Choroid plexus epithelial cell (primary cell): ENCODE results near the gene KLHL20.
"Not testable (repeated sequence)": the region's sequence is repeated elsewhere in the genome, so short reads cannot be mapped to it uniquely, and the experiment has no call there.

Experiments used
- DNase-seq: peaks from one replicate; pipeline ENCODE4 v3.0.0-alpha.2; 2010; ENCODE audit warnings: low read depth
- H3K4me3 ChIP-seq: 2 replicates; pipeline ENCODE4 v1.5.1; 2011; ENCODE audit warnings: low read depth, mild to moderate bottlenecking, control low read depth, low read length, moderate library complexity
- TF ChIP-seq, protein P1 (sequence below): conservative IDR thresholded peaks from 2 replicates; pipeline ENCODE4 v1.5.1; 2011; ENCODE audit warnings: low read depth, mild to moderate bottlenecking, control low read depth, inconsistent platforms, low read length, moderate library complexity

Gene KLHL20

DNA sequence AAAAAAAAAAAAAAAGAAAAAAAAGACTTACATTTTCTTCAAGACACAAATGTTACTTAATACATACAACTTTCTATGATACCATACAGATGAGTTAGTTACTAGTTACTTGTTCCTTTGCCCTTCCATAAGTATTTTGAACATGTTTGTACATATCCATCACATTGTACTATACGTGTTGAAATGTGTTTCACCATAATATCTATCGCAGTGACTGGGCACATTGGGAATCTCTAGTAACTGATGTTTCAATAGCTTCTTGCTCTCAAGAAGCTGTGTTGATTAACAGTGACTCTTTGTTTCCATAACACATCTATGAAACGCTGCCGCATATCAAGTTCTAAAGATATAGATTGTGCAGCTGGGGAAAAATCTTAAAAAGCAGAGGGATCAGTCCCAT is 42.9 kb downstream of the KLHL20 start:
- no peak for DNase-seq

DNA sequence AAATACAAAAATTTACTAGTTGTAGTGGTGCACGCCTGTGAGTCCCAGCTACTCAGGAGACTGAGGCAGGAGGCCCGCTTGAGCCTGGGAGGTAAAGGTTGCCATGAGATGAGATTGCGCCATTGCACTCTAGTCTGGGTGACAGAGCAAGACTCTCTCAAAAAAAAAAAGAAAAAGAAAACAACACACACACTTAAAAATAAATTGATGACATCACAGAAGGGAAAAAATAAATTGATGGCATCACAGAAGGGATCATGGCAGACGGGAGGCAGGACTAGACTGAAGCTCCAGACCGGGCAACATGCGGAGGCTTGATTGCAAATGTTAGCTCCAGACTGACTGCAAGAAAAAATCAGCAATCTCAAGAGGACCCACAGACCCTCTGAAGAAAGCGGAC is 43.3 kb downstream of the KLHL20 start:
- TF ChIP-seq, protein P1, sequence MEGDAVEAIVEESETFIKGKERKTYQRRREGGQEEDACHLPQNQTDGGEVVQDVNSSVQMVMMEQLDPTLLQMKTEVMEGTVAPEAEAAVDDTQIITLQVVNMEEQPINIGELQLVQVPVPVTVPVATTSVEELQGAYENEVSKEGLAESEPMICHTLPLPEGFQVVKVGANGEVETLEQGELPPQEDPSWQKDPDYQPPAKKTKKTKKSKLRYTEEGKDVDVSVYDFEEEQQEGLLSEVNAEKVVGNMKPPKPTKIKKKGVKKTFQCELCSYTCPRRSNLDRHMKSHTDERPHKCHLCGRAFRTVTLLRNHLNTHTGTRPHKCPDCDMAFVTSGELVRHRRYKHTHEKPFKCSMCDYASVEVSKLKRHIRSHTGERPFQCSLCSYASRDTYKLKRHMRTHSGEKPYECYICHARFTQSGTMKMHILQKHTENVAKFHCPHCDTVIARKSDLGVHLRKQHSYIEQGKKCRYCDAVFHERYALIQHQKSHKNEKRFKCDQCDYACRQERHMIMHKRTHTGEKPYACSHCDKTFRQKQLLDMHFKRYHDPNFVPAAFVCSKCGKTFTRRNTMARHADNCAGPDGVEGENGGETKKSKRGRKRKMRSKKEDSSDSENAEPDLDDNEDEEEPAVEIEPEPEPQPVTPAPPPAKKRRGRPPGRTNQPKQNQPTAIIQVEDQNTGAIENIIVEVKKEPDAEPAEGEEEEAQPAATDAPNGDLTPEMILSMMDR: no peak
- no peak for DNase-seq

More for the DNA sequence above, 42.9 kb downstream of the KLHL20 start:
- no peak overlapping the region for H3K4me3 ChIP-seq
- TF ChIP-seq, protein P1: no peak

DNA sequence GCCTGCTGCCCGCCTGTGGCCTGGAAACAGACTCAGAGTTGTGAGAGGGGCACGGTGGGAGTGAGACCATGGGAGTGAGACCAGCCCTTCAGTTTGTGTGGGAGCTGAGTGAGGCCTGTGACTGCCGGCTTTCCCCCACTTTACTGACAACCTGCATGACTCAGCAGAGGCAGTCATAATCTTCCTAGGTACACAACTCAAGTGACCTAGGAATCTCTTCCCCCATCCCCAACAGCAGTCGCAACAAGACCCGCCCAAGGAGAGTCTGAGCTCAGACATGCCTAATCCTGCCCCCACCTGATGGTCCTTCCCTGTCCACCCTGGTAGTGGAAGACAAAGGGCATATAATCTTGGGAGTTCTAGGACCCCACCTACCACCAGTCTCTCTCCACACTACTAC is 44.2 kb downstream of the KLHL20 start:
- no peak for DNase-seq
- TF ChIP-seq, protein P1: no peak
- no peak overlapping the region for H3K4me3 ChIP-seq

More for the DNA sequence above, 43.3 kb downstream of the KLHL20 start:
- no peak overlapping the region for H3K4me3 ChIP-seq

DNA sequence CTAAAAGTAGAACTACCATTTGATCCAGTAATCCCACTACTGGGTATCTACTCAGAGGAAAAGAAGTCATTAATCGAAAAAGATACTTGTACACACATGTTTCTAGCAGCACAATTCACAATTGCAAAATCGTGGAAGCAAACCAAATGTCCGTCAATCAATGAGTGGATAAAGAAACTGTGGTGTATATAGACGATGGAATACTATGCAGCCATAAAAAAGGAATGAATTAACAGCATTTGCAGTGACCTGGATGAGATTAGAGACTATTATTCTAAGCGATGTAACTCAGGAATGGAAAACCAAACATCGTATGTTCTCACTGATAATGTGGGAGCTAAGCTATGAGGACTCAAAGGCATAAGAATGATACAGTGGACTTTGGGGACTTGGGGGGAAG is 49.5 kb downstream of the KLHL20 start:
- not testable (repeated sequence) for H3K4me3 ChIP-seq, DNase-seq

DNA sequence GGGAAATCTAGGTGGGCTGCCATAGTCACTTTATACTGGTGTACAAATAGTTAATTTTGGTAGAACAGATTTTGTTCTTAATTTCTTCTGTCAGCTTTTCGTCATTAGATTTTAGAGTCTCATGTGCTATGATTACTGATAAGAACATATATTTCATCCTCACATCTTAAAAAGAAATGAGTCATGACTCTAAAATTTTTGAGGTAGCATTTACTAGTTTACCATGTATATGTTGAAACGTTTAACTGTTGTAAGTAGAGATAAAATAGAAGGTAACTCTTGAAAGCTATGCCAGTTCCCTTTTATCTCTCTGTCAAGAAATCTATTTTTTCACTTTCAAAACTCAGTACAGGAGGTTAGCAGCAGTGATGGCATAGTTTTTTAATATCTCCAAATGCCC is 53.4 kb downstream of the KLHL20 start:
- TF ChIP-seq, protein P1: no peak

DNA sequence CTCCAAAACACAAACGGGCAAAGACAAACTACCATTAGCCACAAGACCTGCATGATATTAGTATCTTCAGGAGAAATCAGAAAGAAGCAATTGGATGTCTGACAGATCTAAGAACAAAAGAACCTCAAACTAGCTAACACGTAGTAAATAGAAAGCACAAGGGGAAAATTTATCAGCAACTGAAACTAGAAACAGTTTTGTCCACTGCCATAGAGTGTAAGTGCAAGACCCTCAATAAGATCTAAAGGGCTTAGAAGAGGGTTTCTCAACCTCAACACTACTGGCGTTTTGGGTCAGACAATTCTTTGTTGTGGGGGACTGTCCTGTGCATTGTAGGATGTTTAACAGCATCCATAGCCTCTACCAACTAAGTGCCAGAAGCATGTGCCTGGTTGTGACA is 54.0 kb downstream of the KLHL20 start:
- no peak overlapping the region for H3K4me3 ChIP-seq
- TF ChIP-seq, protein P1: no peak
- no peak for DNase-seq

More for the DNA sequence above, 53.4 kb downstream of the KLHL20 start:
- no peak overlapping the region for H3K4me3 ChIP-seq
- DNase-seq: no peak

DNA sequence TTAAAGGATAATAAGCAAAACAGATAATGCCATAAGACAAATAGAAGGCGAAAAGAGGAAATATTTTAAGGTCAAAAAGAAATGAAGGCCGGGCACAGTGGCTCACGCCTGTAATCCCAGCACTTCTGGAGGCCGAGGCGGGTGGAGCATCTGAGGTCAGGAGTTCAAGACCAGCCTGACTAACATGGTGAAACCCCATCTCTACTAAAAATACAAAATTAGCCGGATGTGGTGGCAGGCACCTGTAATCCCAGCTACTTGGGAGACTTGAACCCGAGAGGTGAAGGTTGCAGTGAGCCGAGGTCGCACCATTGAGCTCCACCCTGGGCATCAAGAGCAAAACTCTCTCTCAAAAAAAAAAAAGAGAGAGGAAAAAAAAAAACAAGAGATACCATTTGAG is 55.5 kb downstream of the KLHL20 start:
- not testable (repeated sequence) for DNase-seq, H3K4me3 ChIP-seq

DNA sequence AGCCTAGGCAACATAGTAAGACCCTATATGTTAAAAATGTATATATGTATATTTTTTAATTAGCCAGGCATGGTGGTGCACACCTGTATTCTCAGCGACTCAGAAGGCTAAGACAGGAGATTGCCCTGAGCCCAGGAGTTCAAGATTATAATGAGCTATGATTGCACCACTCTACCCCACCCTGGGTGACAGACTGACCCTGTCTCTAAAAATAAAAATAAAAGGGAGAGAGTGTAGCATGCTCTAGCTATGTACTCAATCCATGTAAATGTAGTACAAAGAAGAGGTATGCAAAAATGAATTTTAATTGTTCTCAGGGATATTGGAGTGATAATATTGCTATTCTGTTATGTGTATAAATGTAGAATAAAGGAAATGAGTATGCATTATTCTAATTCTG is 56.8 kb downstream of the KLHL20 start:
- DNase-seq: no peak
- TF ChIP-seq, protein P1: no peak
- no peak overlapping the region for H3K4me3 ChIP-seq
